LNCAP (cell line): Measurements from ENCODE around the gene FAM168A.
A peak's percentile ranks its signal among the peaks of the same experiment; 100 is the strongest.

Experiments
- CTCF ChIP-seq: fragments of 450-650 bp; IDR thresholded peaks from 2 replicates; pipeline ENCODE4 v1.5.1; 2017; ENCODE audit warnings: mild to moderate bottlenecking

Gene FAM168A

GRCh38 chr11:73376160-73376802 lies 221.6 kb downstream of the FAM168A start, which contains the start of gene RELT:
RELT (plus strand) TSS chr11:73376399; CDS start chr11:73389137, 12,738 bp downstream.
- peak; percentile 94 for TF ChIP-seq CTCF

GRCh38 chr11:73375830-73376159 lies 222.1 kb downstream of the FAM168A start:
- no peak for TF ChIP-seq CTCF

GRCh38 chr11:73374151-73374550 lies 223.8 kb downstream of the FAM168A start:
- TF ChIP-seq CTCF: no peak

GRCh38 chr11:73372375-73372993 lies 225.4 kb downstream of the FAM168A start:
- TF ChIP-seq CTCF: no peak

- no peak for TF ChIP-seq CTCF
These were observed 230.4 kb downstream of the FAM168A start for GRCh38 chr11:73367482-73368024.

GRCh38 chr11:73366953-73367352 lies 231.0 kb downstream of the FAM168A start:
- no peak for TF ChIP-seq CTCF

- TF ChIP-seq CTCF: no peak
These were observed 231.7 kb downstream of the FAM168A start for GRCh38 chr11:73366265-73366610.
